H4 (cell line): Measurements from ENCODE around the gene CTNNA2. TPM values are rescaled to one million over a fixed set of nuclear protein-coding genes. Genes with fewer than 3 reads are reported as not detected.
"Not testable (repeated sequence)": the region's sequence is repeated elsewhere in the genome, so short reads cannot be mapped to it uniquely, and the experiment has no call there.

Source experiments
- DNase-seq: peaks from one replicate; pipeline ENCODE4 v3.0.0-alpha.2; 2015; ENCODE audit warnings: low spot score
- total RNA-seq: library from RNA; depleted of rRNA; stranded (reverse); fragments of >200 nt; shearing (Covaris generic); gene quantifications from 2 replicates; pipeline ENCODE4 v1.2.3, GENCODE V29; 2014

CTNNA2 gene
- total RNA-seq, 1 experiment from 2014 or later = 0.39 TPM

DNA sequence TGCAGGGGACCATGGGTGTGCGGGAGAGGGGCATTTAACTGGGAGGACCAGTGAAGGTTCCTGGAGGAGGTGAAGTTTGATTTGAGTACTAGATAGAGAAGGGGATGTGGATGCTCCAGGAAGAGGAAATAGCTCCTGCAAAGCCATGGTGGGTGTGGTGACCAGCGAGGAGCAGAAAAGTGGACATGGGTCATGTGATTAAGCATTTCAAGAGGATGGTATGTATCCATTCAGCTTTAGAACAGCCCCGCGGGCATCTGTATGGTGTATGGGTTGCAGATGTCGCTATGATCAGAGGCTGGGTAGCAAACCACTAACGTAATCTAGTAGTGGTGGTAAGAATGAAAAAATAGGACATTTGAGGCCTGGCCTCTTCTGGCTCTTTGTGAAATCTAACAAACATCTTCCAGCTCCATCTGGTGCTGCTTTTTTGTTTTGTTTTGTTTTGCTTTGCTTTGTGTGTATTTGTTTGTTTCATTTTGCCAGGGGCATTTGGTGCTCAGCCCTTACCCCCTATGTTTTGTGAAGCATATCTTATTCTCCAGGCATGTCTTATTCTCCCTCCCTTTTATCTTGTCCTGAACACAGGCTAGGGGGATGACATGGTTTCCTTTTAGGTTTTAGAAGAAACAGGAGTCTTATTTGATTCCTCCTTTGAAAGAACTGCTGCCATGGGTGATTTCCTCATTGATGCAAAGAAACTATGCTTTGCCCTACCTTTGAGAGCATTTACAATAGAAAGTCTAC lies 565.6 kb downstream of the CTNNA2 start:
- DNase-seq = no peak

DNA sequence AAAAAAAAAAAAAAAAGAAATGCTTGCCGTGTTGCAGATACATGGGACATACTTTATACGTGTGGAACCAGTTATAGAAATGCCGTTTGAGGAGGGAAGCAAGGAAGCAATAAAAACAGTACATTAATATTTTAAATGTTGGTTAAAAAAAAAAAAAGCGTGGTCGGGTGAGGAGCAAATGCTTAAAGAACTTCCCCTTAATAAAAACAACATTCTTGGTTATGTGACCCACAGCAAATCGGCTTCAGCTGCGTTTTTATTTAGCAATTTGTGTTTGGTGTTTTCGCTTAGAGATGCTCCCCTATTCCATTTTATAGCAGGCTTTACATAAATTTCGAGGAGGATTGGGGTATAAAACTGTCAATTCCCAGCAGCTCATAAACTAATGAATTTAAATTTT lies 568.1 kb downstream of the CTNNA2 start:
- DNase-seq = no peak

DNA sequence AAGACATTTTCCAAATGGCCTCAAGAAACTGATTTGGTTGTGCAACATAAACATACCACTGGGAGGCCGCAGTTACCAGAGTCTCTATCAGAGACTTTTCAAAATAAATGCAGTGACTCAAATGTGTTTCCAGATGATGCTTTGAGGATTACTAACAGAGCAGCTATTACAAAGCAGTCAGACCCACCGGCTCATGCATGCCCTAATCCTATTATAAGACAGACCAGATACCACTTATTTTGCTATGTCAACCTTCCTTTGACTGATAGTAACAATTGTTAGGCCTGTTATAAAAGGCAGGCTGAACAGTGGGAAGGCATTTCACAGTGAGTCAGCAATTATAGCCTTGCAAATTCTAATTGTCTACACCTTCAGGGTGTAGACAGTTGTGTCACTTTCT lies 574.0 kb downstream of the CTNNA2 start:
- DNase-seq = peak; percentile 58

DNA sequence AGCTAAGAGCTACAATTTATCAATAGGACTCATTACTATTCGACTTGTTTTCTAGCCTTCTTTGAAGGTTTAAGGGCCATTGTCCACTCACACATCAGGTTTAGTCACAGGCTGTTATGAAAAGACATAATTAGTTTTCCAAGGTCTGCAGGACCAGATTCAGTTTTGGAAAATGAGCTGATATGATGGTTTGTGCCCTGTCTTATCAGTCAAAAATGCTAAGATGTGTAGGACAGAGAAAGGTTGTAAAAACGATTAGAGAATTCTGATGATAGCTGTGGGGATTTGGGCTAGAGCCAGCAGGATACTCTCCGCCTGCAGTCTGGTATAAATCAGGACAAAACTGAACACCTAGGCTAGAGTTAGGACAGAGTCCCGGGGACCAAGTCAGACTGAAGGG lies 578.4 kb downstream of the CTNNA2 start:
- no peak for DNase-seq

DNA sequence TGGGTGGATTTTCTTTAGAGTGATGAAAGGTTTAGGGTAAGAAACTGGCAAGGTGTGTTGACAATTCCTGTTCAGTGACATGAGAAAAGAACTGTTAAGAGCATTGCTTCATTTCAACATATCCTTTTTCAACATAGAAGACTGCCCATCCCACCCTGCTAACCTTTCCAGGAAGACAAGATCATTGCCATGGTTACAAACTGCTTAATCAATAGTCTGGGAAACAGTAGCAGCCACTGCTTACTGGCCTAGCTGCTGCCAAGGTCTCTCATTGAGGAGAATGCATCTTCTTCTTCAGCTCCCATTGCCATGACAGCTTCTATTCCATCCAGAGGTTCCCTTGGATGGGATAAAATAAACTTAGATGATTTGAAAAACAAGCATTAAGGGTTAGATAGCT lies 579.6 kb downstream of the CTNNA2 start:
- DNase-seq = no peak

DNA sequence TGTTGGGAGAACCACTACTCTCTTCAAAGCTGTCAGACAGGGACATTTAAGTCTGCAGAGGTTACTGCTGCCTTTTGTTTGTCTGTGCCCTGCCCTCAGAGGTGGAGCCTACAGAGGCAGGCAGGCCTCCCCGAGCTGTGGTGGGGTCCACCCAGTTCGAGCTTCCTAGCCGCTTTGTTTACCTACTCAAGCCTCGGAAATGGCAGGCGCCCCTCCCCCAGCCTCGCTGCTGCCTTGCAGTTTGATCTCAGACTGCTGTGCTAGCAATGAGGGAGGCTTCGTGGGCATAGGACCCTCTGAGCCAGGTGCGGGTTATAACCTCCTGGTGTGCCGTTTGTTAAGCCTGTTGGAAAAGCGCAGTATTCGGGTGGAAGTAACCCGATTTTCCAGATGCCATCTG lies 585.7 kb downstream of the CTNNA2 start:
- DNase-seq = not testable (repeated sequence)

DNA sequence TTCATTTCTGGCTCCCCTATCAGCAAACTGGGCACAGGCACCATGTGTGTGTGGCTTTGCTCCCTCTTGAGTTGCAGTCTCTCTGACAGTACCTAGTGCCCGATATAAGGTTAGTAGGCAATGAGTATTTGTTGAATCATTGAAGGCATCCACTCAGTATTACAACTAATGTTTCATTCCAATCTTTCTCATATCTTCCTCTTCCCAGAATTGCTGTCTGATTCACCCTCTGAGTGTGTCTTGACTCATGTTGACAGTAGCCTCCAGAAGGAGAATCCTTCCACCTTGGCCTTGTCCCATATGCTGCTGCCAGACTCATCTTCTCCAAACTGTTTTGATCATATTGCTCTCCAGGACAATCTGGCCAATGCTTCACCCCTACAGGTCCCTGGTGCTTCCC lies 589.2 kb downstream of the CTNNA2 start:
- DNase-seq = no peak

DNA sequence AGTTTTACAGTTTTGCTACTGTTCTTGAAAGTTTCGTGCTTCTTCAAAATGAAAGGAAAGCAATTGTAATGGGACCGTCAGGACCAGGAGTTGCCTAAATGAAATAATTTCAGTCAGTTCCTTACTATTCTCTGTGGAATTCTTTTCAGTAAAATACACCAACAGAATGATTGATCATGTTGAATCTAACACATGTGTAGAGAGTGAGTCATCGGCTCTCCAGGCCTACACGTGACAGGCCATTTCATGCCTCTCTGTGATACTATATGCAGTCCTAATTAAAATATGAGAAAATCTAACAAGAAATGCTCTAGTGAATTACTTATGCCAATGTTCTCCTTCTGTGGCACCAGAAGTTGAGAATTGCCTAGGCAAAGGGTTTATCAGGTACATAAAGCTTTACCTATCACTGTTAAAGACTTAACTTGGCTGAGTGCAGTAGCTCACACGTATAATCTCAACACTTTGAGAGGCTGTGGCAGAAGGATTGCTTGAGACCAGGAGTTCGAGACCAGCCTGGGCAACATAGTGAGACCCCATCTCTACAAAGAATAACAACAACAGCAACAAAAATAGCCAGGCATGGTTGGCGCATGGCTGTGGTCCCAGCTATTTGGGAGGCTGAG lies 592.3 kb downstream of the CTNNA2 start:
- DNase-seq = no peak

DNA sequence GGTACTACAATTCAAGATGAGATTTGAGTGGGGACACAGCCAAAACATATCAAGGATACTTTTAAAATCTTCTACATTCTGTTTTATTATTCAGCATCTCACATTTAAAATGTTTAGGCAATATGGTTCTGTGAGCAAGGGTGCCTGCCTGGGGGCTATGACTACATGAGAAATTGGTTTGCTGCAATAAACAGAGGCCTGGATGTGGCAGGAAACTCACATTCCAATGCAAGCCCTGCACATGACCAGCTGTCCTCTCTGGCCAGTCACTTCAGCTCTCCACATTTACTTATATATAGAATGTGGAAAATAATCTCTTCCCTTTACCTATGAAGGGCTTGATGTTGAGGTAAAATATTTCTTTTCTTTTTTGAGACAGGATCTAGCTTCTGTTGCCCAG lies 598.3 kb downstream of the CTNNA2 start:
- DNase-seq = no peak

DNA sequence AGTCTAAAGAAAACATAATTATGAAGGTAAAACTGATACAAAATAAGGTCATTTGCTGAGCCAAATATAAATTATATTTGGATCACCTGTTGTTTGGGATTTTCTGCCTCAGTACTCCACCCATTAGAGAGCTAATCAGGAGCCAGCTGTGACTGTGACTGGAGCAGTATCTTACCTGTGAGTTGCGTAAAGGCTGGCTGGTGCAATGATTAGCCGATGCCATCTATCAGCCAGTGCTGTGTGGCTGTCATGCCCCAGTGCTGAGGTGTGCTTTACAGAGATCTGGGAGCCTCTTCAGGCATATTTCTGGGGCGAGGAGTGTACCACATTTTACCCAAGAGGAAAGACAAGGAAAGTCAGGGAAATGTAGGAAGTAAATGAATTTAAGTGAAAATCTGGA lies 599.9 kb downstream of the CTNNA2 start:
- no peak for DNase-seq

DNA sequence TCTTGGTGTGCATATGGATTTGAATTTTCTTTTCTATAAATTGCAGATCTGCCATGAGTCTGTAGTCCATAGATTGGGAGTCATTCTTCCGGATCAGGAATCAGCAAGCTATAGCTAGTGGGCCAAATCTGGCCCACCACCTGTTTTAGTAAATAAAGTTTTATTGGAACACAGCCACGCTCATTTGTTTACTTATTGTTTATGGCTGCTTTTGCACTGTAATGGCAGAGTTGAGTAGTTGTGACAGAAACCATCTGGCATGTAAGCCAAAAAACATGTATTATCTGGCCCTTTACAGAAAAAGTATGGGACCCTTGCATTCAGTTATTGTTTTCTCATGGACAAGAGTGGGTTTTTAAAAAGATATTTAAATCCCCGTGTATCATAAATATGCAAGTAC lies 600.5 kb downstream of the CTNNA2 start:
- no peak for DNase-seq

DNA sequence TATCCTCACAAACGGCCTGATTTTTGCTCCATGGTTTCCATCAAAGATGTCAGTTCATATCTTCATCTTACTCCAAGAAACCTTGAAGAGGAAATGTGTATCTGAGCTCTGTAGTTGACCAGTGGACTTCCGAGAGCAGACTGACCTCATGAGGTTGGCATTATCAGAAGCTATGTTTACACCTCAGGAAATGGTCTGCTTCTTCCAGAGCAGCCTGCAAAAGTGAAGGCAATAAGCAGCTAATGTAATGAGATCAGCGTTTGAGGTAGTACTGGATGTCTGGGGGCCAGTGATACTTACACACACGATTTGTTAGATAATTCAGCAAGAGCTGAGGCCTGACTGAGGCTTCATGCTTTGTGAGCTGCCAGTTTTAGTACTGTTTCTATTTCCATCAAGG lies 602.0 kb downstream of the CTNNA2 start:
- no peak for DNase-seq

DNA sequence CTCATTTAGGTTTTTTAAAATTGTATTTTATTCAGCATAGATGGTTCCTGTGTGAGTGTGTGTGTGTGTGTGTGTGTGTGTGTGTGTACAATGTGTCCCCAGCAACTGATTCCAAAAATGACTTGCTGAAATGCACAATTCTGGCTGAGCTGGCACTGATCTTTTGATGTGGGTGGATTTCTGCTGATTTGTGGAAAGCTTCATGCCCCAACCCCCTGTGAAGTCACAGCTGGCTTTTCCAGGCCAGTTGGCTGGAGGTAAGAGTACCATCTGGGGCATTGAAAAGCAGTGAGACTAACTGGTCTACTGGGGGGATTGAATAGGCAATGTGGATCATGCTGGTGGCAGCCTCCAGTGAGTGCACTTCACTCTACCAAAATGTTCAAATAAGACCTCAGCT lies 604.5 kb downstream of the CTNNA2 start:
- DNase-seq = no peak

DNA sequence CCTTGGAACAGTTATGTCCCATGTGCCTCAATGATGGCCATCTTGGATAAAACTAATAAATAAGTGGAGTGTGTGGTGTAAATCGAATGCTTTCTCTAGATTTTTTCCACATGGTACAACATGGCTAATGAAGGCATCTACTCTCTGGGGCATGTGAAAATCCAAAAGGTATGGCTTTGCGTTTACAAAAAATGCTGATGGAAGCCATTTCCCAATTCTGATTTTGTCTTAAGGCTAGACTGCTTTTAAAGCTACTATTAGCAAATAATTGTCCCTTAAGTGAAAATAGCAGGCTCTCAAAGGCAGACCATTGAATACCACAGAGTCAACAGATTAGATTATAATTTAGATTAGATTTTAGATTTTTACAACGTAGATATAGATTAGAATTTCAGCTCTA lies 608.0 kb downstream of the CTNNA2 start:
- no peak for DNase-seq

DNA sequence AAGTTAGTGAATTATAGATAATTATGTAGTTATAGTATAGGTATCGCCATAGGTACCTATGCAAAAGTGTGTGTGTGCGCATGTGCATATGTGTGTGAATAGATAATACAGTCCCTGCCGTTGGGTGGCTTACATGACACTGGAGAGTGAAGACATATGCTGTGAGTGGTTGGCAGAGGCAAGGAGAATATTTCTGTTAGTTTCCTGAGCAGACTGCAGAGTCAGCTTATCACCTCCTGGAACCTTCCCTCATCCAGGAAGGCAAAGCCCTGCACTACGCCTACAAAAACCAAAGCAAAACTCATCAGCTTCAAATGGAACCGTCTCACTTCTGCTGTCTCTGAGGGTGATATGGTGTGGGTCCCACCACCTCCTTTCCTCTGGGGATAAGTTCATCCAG lies 609.8 kb downstream of the CTNNA2 start:
- DNase-seq = no peak

DNA sequence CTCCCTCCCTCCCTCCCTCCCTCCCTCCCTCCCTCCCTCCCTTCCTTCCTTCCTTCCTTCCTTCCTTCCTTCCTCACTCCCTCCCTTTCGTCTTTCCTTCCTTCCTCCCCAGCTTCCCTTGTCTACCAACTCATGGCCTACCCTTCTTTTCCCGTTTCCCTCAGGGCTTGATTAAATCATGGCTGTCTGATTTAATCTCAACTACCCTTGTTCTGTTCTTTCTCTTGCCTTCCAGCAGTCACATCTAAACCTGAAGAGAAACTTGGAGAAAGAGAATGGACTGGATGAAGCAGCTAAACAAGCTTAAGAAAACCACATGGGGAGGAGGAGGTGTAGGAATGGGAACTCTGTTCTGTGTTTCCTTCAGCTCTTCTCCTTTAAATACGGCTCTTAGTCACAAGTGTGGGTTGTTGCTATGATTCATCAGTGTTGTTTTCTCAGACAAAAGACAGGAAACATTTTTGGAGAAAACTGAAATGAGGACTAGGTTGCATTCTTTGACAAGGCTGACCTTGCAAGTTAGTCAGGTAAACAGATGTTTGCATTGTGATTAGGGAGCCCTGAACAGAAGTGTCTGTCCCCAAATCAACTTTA lies 613.8 kb downstream of the CTNNA2 start:
- no peak for DNase-seq

DNA sequence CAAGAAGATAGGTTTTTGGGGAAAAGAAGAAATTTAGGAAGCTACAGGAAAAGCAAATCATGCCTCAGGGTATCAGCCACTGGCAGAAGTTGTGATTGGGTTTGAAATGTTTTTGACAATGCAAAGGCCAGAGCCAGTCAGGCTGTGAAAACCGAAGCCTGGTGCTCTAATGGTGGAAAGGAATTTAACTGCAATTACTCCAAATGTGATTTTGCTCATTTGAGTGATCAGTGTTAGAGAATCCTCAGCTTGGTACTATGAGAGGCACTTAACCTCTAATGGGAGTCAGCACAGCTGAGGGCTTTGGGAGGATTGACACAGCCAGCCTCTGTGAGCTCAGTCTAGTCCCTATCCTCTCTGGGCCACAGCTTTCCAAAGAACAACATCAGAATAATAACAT lies 615.2 kb downstream of the CTNNA2 start:
- DNase-seq = no peak

DNA sequence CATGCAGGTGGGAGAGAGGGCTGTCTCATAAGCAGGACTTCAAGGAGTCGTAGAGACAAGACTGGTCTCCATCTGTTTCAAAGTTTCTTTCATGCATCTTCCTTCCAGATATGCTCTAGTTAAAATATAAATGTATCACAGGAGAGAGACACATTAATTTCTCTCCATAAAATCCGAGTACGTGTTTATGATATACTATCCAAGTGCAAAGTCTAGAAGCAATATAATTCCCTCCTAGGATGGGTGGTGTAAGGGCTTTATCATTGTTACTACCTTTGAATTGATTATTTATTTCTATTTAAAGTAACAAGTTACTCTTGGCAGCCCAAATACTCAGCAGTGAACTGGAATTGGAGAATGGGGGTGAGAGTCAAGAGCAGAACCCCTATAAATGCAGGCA lies 619.4 kb downstream of the CTNNA2 start:
- DNase-seq = no peak

DNA sequence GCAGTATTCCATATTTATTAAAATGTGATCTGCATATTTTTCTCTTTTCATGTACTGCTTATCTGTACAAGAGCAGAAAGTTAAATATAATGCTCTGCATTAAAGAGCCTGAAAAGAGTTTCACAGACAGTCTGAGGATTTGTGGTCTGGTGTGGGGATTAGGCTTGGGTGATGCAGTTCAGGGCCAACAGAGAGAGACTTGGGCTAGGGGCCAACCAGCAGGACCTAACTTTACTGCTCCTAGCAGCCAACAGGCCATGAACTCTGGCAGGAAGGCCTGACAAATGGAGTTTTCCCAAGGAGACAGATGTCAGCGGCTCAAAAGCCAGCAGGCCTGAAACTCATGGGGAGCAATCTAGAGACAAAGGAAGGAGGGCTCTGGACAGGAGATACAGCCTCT lies 622.1 kb downstream of the CTNNA2 start:
- no peak for DNase-seq

DNA sequence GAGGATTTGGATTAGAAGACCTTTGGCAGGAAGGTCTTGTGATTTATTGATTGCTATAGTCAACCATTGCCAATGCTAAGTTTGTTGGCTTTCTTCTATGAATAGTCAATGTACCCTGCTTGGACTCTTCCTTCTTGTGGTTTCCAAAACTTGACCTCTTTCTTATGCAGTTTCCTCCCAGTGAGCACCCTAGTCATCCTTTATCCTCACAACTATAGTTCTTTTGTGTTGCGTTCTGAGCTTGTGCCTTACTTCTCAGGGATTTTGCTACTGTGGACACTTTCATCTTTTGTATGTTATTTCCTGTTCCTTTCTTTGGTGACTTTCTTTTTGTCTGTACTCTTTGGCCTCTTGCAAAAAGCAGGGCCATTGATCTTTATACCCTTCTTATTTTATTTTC lies 623.5 kb downstream of the CTNNA2 start:
- DNase-seq = no peak

DNA sequence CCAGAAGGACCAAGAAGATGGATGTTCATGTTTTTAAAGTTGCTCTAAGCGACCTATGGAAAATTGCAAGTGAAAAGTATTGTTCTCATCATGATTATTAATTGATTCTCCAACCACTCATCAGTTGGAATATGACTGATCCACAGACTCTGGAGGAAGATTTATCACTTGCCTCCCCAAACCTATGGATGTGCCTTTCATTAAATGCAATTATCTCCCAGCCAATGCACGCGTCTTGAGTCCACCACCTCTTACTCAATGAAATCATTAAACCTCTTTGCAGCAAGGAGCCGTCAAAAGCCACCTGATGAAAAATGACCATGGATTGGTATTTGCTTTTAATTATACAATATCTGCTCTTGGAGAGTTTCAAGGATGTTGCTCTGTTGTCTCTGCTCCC lies 626.1 kb downstream of the CTNNA2 start:
- no peak for DNase-seq

DNA sequence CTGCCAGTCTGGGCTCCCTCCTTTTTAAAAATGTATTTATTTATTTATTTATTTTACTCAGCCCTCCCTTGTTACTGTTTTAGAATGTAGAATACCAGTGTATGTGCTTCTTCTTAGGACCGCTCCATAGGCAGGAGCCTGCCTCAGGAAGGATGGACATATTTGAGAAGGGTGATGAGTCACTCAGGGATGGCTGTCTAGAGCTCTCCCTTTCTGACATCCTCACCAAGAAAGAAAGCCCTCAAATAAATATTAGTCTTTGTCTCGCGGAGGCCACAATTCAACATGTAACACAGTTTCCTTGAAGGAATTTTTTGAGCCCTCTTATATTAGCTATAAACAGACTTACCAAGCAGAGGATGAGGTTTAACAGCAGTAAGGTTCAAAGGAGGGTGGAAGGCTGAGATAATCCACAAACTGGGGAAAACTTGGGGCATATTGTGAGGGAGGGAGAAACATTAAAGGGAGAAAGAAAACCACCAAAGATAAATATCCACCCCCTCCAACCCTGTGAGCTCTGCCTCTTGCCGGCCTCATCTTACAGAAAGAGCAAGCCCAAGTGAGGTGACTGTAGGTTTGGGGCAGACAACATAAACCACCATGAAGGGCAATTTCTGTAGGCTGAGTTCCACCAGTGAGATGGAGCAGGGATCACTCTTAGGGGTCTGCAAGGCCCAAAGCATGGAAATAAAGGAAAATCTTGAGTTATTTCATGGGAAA lies 628.3 kb downstream of the CTNNA2 start:
- DNase-seq = no peak

DNA sequence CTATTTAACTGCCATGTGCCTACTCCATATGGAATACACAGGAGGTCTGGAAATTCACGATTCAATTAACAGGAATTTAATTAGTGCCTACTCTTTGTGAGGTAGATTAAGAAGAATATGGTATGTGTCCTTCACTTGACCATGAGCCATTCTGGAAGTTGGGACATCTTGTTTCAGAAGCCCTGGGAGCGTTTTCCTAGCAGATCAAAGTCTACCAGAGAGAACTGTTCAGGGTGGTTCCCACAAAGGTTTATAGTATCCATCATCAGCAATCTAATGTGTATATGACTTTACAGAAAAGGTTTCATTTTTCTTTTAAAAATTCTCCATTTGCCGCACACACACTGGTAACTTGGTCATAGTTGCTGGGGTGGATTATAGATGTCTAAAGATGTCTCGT lies 632.6 kb downstream of the CTNNA2 start:
- DNase-seq = no peak
